Left renal cortex interstitium (tissue), 4 donors: ENCODE results near the gene KCP. TPM values are rescaled to one million over a fixed set of nuclear protein-coding genes. Genes with fewer than 3 reads are reported as not detected.

Experiments
- DNase-seq, 4 donors: peaks; one replicate each; pipeline ENCODE4 v3.0.0-alpha.2; 2013; ENCODE audit warnings: low read depth in 4 of 4, low spot score in 2 of 4, missing footprints in 1 of 4
- polyA plus RNA-seq, 4 donors: library from polyadenylated mRNA; unstranded; fragments of 120-200 nt; gene quantifications; one replicate each; pipeline ENCODE4 v1.2.1, GENCODE V29; 2013; ENCODE audit not compliant: insufficient read length in 4 of 4

KCP gene
- polyA plus RNA-seq, 4 donors: 12.1 to 41.9 (median 23.8) TPM

DNA sequence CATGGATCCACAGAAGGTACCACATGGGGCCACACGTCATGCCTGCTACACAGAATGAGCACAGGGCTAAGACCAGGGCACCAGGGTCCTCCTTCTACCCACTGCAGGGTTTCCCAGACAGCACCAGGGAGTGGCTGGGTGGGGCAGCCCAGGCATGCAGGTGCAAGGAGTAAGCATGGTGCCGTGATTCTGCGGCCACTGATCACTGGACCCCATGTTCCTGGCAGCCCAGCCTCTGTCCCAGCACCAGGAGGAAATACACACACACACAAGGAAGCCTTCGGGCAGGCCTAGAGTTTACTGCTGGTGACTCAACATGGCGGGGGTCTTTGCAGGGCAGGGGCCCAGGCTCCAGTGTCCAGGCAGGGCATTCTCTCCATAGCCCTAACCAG lies 33.9 kb downstream of the KCP start:
- no peak for DNase-seq

DNA sequence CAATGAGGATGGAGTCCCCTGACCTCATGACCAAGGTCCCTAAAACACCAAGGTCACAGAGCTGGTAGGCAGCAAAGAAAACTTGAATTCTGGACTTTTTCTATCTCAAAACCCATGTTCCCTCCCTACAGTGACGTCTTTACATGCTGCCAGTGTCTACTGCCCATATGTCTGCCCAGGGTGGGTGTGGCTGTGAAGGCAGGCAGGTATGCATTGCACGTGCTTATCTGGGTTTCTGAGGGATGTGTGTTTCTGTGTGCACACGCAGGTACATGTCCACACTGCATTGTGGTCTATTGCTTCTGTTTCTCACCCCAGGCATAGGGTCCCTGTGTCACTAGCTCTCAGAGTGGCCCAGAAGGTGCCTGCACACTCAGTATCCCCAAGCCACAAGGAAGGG lies 34.4 kb downstream of the KCP start:
- no peak for DNase-seq

DNA sequence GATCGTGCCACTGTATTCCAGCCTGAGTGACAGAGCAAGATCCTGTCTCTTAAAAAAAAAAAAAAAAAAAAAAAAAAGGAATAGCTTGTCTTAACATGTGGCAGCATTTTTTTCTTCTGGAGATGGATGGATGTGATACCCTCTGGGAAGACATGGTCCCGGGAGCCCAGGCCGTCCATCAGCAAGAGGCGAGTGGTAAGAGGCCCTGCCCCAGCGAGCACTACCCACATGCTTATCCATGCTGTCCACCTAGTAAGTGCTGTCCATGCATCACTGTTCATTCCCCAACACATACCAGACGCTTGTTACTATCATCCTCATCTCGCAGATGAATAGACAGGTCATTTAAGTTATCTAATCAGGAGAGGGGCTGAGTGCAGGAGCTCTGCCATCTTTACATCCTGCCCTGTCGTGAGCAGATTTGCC lies 35.0 kb downstream of the KCP start:
- no peak for DNase-seq

DNA sequence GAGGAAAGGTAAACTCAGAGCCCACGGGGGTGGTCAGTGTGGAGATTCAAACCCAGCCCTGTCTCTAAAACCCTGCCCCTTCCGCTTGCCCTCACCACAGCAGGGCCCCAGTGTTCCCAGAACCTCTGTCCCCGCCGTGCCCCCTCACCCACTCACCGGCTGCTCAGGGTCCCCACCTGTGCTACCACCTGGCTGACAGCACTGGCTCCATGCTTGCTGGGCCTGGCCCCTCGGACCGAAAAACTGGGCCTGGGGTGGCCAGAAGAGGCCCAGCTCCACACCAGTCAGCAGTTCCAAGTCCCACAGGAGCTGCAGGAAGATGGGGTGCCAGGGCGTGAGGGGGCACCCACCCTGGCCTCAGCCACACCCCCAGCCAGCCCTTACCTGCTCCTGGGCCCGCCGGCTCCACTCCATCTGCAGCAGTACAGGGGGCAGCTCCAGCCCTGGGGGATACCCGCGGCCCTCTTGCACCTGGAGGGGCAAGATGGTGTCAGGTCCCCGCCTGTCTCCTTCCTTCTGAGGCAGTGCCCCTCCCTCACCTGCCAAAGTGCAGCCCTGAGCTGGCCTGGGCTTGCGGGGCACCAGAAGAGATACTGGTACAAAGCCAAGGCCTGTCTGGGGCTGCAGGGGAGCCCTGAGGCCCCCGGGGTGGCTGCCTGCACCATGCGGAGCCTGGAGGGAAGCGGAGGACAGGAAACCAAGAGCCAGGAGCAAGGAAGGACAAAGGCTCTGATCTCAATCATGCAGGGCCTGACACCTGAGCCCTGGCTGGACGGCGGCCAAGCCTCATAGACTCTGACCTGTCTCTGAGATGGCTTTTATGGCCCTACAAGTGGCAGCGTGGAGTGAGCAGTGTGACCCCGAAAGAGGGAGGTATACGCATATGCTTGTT lies 36.1 kb downstream of the KCP start:
- no peak for DNase-seq

DNA sequence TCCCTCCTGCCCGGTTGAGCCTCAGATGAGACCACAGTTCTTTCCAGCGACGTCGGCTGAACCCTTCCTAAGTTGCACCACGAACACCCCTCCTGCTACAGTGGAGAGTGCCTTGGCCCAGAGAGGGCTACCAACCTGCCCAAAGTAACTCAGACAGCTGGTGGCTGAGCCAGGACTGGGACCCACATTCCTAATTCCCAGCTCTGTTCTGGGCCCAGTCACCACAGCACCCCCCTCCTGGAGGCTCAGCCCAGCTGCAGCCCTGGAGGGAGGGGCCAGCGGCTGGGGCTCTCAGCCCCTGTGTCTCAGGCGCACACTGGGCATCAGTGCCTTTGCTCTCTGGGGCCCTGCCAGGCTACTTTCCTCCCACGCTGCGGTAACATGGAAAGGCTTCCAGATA lies 37.3 kb downstream of the KCP start:
- DNase-seq: no peak

DNA sequence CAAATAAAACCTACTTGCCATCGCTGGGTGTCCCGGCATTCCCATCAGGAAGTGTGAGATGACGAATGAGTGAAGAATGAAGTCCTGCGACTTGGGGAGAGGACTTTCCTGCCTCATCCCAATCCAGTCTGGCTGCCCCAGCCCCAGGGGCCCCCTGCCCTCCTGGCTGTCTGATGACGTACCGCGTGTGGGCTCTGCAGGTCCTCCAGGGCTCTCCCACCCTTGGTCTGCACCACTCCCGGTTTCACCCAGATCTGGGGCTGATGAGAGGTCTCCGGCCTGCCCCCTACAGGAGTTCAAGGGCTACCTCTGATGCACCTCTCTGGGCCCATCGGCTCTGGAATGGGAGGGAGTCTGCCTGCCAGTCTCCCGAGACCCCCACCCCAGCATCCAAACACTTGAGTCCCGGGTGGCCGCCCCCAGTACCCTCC lies 38.1 kb downstream of the KCP start:
- no peak for DNase-seq

DNA sequence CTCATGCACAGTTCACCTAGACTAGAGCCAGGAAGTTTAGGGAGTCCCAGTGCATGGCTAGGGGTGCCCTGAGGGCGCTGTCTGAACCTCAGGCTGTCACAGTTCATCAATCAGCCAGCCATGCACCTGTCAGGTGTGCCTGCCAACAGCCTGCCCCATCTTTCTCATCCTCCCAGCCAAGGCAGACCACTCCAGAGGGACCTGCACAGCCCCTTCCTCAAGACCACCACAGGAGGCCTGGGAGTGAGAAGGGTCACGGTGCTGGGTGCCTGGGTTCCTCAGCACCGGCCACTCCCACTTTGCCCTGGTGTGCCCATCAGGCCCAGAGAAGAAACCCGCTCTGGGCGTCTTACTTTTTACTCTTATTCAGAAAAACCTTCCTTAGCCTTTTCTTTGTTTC lies 39.5 kb downstream of the KCP start:
- DNase-seq: no peak

DNA sequence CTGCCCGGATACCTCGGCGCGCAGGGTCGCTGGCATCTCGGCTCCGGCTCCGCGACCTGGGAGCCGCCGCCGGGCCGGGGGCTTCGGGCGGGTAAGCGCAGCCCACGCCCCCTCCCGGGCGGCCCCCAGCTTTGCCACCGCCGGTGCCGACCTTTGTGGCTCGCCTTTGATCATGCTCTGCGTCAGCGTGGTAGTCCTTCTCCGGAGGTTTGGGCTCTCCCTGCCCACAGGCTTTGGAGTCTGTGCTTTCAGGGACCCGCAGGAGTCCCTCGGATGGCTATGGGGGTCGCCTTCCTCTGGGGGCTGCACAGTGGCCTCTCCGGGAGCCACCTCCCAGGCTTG lies 40.6 kb downstream of the KCP start:
- no peak for DNase-seq

DNA sequence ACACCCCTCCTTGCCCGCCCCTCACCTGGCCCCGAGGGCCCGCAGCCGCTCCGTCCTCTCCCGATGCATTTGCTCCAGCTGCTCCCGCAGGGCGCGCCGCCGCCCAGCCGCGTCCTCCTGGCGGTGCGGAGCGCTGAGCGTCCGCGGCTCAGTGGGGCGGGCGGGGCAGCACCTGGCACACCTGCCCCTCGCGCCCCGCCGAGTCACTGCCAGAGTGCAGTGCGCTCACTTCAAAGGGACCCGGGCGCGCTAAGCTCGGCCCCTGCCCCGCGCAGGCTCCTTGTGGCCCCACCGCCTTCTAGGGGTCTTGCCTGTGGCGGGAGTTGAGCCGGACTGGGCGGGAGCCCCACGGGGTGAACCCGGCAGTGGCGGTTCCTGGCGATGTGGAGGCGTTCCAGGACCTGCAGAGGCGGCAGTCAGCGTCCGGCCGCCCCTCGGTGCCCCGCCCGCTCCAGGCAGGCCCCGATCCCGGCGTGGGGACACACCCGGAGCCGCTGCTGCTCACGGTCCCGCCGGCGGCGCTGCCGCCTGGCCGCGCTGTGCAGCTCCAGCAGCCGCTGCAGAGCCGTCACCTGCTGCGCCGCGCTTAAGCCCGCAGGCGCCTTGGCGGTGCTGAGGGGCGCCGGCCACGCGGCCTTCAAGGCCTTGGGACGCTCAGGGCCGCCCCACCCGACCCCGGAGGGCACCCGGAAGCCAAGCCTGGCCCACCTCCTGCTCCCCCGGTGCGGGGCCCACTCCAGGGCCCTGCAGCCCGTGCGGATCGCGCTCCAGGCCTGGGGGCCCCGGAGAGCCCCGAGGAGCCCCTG lies 41.2 kb downstream of the KCP start:
- peak in 1 of 4 donors; percentile 25 for DNase-seq

DNA sequence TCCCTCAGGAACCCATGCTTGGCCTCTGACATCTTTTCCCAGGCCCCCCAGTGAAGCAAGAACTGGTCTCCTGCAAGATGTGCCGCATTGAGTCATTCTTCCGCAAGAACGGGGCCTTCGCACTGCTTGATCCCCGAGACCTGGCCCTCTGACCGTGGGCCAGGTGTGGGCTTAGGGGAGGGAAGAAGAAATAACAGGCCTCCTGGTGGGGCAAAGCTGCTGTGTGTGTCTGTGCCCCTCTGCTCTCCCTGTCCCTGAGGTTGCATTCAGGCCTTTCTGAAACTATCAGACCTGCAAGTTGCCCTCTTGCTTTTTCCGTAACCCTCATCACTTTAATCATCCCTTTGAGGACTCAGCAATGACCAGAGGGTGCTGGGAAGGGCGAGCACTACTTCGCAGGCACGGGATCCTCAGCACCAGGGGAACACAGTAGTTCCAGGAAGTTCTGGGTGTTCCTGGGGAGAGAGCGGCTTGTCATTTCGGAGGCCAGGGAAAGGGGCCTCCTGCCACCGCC lies 41.8 kb downstream of the KCP start:
- DNase-seq: no peak

DNA sequence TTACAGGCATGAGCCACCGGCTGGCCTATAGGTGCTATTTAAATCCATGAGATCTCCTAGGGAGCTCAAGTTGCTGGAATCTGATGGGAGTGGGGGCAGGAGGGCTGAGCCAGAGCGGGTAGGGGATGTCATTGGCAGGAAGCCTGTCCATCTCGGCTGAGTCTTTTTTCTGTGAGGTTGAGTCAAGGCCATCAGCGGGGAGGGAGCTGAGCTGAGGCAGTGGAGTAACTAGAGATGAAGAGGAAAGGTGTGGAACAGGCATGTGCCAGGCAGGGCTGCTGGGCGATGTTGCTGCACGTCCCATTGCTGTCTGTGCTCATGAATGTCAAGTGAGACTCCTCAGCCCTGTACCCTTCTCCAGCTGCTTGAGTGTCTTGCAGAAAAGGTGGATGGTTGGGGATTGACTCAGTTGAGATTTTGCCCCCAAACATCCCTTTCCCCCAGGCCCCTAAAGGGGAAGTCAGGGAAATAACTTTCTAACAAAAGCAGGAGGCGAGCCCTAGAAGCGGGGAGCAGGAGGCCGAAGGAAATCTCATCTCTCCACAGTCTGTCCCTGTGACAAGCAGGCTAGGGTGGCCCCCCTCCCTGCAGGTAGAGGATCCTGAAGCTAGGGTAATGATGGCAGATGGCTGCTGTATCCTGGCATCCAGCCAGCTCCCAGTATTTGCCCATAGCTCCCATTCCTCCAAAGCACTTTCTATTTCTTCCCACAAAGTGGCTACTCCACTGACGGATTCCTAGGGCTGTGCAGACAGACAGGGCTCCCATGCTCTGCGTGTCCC lies 42.5 kb downstream of the KCP start:
- no peak for DNase-seq

DNA sequence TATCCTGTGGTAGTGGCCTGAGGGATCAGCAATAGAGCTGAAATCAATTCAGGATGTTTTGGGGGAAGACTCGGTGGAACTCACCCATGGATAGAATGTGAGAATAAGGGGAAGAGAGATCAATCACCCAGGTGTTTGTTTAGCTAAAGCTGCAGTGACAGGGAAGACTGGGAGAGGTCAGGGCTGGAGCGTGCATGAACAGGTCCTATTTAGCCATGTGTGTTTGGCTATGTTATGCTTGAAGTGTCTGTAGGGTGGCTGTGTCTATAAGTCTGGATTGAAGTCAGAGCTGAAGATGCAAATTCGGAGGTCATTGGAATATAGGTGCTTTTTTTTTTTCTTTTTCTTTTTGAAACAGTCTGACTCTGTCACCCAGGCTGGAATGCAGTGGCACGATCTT lies 43.3 kb downstream of the KCP start:
- DNase-seq: no peak

DNA sequence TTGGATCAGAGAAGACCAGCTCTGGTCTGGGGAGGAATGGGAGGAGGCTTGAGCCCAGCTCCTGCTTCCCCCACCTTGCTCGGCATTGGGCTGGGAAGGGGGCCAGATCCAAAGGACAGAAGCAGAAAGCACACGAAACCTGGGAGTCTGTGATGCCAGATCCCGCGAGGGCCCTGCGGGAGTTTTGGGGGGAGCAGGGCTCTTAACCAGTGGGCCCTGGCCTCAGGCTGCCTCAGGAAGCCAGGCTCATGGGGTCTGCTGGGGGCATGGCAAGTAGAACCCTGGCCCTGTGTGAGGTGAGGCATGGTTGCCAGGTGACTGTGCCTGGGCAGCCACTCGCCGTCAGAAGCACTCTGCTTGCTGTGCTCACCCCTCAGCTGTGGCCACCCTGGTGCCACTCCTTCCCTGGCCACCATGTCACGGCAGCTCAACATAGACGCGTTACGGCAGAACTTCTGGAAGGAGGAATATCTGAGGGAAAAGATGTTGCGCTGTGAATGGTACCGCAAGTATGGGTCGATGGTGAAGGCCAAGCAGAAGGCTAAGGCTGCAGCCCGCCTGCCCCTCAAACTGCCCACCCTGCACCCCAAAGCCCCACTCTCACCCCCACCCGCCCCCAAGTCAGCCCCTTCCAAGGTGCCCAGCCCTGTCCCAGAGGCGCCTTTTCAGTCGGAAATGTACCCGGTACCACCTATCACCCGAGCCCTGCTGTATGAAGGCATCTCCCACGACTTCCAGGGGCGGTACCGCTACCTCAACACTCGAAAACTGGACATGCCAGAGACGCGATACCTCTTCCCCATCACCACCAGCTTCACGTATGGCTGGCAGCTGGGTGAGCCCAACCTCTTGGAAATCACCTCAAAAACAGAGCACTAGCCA lies 44.3 kb downstream of the KCP start:
- DNase-seq: no peak

DNA sequence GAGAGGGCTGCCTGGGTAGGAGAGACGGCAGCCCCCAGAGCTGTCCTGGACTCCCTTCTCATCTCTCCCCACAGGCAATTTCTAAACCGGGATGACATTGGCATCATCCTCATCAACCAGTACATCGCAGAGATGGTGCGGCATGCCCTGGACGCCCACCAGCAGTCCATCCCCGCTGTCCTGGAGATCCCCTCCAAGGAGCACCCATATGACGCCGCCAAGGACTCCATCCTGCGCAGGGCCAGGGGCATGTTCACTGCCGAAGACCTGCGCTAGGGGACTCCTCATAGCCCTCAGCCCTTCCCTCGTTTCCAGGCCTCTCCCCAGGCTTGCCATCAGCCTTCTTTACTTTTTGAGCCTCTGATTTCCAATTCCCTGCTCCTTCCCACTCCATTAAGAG lies 45.2 kb downstream of the KCP start:
- DNase-seq: no peak

DNA sequence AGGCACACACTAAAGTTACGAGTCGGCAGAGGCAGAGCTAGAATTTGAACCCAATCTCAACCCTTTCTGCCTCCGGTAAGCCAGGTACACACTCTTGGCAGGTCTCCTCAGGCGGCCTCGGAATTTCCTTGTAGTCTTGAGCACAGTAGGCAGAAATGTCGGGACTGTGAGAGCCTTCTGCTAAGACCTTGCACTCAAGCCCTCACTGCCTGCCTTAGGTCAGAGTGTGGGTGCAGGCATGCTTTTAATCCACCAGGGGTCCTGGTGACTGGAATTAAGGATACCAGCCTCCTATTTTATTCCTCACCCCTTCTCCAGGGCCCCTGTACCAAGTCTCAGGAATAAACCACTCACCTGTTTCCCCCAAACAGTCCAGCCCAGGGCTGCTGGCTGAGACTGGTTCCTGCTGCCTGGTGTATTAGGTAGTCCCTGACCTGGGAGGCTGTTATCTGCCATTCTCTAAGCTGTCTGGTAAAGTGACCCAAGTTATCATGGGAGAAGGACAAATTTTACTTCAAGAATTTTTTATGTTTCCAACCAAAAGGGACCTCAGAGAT lies 47.0 kb downstream of the KCP start:
- peak in 1 of 4 donors; percentile 39 for DNase-seq

DNA sequence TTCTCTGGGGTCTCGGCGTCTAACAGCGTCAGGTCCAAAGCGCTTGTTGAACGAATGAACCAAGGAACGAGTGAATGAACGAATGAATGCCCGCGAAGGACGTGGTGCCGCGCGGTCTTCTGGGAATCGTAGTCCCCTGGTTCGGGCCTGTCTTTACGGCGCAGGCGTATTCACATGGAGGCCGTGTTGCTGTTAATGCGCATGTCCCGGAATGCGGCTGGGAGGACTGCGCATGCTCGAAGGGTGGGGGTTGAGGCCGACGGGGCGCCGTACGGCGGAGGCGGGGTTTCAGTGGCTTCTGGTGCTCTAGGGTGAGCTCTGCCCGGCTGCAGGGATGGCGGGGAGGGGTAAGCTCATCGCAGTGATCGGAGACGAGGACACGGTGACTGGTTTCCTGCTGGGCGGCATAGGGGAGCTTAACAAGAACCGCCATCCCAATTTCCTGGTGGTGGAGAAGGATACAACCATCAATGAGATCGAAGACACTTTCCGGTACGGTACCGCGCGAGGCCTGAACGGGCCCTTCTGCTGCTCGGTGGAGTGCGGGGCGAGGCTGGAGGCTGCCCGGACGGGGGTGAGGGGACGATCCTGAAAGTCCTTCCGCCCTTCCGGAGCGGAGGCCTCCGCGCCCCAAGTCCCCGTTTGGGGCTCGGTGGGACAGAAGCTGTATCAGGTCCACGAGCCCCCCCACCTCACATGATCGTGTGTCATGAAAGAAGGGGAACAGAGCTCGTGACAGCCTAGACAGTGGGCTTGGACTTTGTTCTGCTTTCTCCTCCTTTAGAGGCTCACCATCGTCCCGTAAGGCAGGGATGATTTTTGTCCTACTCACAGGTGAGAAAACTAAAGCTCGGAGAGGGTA lies 47.7 kb downstream of the KCP start, which contains the start of gene ATP6V1F:
Gene ATP6V1F, plus strand, starts transcription at position 286 of the 862 bp plus-strand sequence. Its CDS starts 49 bp downstream, at position 335.
- DNase-seq: peak; percentile 93 to 97 (median 96)

DNA sequence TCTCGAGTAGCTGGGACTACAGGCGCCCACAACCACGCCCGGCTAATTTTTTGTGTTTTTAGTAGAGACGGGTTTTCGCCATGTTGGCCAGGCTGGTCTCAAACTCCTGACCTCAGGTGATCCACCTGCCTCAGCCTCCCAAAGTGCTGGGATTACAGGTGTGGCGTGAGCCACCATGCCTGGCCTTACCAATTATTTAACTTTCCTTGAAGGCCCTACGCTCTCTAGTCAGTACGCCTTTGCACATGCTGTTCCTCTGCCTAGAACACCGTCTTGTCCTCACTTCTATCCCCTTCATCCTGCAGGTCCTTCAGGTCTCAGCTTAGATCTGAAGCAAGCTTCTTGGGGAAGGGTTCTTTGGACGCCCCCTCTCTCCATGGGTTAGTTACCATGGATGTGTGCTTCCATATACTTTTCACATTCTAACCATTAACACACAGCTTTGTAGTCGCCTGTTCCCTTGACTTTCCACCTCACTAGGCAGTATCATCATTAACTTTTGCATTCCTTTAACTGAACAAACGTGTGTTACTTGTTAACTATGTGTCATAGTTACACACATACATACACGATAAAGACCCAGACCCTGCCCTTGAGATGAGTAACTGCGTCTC lies 48.4 kb downstream of the KCP start:
- no peak for DNase-seq
